ENCODE results near the gene NSUN5.
"Not testable (repeated sequence)": the region's sequence is repeated elsewhere in the genome, so short reads cannot be mapped to it uniquely, and the experiment has no call there.

The NSUN5 gene

GRCh38 chr7:73308665-73309214, at the start of gene NSUN5:
TSS of gene NSUN5 (minus strand) at chr7:73308826. CDS start at chr7:73308790, 36 bp downstream.
- peak; percentile 85 for DNase-seq

GRCh38 chr7:73356159-73356558, 47.5 kb upstream of the NSUN5 start:
- DNase-seq = no peak

GRCh38 chr7:73354821-73355220, 46.2 kb upstream of the NSUN5 start:
- DNase-seq = no peak

- no peak for DNase-seq
Observed at GRCh38 chr7:73354196-73354595, 45.6 kb upstream of the NSUN5 start.

- DNase-seq = no peak
Observed at GRCh38 chr7:73353243-73353642, 44.6 kb upstream of the NSUN5 start.

GRCh38 chr7:73352784-73353183, 44.2 kb upstream of the NSUN5 start:
- no peak for DNase-seq

- DNase-seq = no peak
Observed at GRCh38 chr7:73351447-73352167, 43.0 kb upstream of the NSUN5 start.

- no peak for DNase-seq
Observed at GRCh38 chr7:73350306-73351068, 41.9 kb upstream of the NSUN5 start.

GRCh38 chr7:73349763-73350162, 41.1 kb upstream of the NSUN5 start:
- no peak for DNase-seq

GRCh38 chr7:73345951-73346350, 37.3 kb upstream of the NSUN5 start:
- DNase-seq = peak; percentile 54

- DNase-seq = no peak
Observed at GRCh38 chr7:73345538-73345937, 36.9 kb upstream of the NSUN5 start.

GRCh38 chr7:73343671-73344380, 35.2 kb upstream of the NSUN5 start:
- no peak for DNase-seq

GRCh38 chr7:73342645-73343044, 34.0 kb upstream of the NSUN5 start:
- peak; percentile 42 for DNase-seq

GRCh38 chr7:73341877-73342276, 33.3 kb upstream of the NSUN5 start:
- DNase-seq = no peak

- peak; percentile 38 for DNase-seq
Observed at GRCh38 chr7:73340514-73340913, 31.9 kb upstream of the NSUN5 start.

GRCh38 chr7:73338321-73338720, 29.7 kb upstream of the NSUN5 start:
- no peak for DNase-seq

- no peak for DNase-seq
Observed at GRCh38 chr7:73332447-73332846, 23.8 kb upstream of the NSUN5 start.

GRCh38 chr7:73330772-73331171, 22.1 kb upstream of the NSUN5 start:
- DNase-seq = no peak

GRCh38 chr7:73329861-73330581, 21.4 kb upstream of the NSUN5 start:
- DNase-seq = no peak

- DNase-seq = no peak
Observed at GRCh38 chr7:73328696-73329095, 20.1 kb upstream of the NSUN5 start.

GRCh38 chr7:73327922-73328321, 19.3 kb upstream of the NSUN5 start, which contains the start of the genes FKBP6 and TRIM50:
TSS of gene FKBP6 (plus strand) at chr7:73328161. CDS start at chr7:73328429, 268 bp downstream.
TSS of gene TRIM50 (minus strand) at chr7:73328082. CDS start at chr7:73324787, 3,295 bp downstream.
- not testable (repeated sequence) for DNase-seq

- DNase-seq = not testable (repeated sequence)
Observed at GRCh38 chr7:73327449-73327848, 18.8 kb upstream of the NSUN5 start.

Measured in NCI-H2171 treated with DMSO at 0.1 percent for 48 hours (cell line).